Fibroblast of upper back skin (primary cell): ENCODE data around the gene CASP8AP2.
"Not testable (repeated sequence)": the region's sequence is repeated elsewhere in the genome, so short reads cannot be mapped to it uniquely, and the experiment has no call there.

ENCODE experiments used
- DNase-seq: peaks from one replicate; pipeline ENCODE4 v3.0.0-alpha.2; 2013

CASP8AP2 gene

GRCh38 chr6:89888871-89889270 is 59.2 kb downstream of the CASP8AP2 start:
- no peak for DNase-seq

DNA sequence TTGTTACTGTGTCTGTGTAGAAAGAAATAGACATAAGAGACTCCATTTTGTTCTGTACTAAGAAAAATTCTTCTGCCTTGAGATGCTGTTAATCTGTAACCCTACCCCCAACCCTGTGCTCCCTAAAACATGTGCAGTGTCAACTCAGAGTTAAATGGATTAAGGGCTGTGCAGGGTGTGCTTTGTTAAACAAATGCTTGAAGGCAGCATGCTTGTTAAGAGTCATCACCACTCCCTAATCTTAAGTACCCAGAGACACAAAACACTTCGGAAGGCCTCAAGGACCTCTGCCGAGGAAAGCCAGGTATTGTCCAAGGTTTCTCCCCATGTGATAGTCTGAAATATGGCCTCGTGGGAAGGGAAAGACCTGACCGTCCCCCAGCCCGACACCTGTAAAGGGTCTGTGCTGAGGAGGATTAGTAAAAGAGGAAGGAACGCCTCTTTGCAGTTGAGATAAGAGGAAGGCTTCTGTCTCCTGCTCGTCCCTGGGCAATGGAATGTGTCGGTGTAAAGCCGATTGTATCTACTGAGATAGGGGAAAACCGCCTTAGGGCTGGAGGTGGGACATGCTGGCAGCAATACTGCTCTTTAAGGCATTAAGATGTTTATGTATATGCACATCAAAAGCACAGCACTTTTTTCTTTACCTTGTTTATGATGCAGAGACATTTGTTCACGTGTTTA is 61.3 kb downstream of the CASP8AP2 start:
- not testable (repeated sequence) for DNase-seq

- not testable (repeated sequence) for DNase-seq
Observed at GRCh38 chr6:89892577-89892976, 62.9 kb downstream of the CASP8AP2 start.

GRCh38 chr6:89894169-89894568 is 64.5 kb downstream of the CASP8AP2 start, which contains the start of gene GJA10:
GJA10 (plus strand) TSS chr6:89894469; CDS start chr6:89894469, 0 bp downstream.
- no peak for DNase-seq

- peak; percentile 61 for DNase-seq
Observed at GRCh38 chr6:89895276-89895874, 65.7 kb downstream of the CASP8AP2 start.

- not testable (repeated sequence) for DNase-seq
Observed at GRCh38 chr6:89910001-89910901, 80.6 kb downstream of the CASP8AP2 start.

DNA sequence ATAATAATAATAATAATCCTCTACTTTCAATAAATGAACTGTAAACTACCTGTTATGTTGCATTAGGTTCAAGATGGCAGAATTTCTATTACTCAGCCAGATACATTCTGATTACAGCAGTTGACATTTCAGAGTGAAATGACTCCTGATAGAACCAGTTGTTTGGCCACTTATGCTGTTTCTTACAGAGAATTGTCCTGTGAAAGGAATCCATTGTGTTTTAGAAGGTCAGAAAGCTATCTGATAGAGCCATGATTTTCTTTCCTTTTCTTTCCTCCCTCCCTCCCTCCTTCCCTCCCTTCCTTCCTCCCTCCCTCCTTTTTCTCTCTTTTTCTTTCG is 81.2 kb downstream of the CASP8AP2 start:
- DNase-seq = no peak

- DNase-seq = no peak
Observed at GRCh38 chr6:89916136-89916920, 86.6 kb downstream of the CASP8AP2 start.

DNA sequence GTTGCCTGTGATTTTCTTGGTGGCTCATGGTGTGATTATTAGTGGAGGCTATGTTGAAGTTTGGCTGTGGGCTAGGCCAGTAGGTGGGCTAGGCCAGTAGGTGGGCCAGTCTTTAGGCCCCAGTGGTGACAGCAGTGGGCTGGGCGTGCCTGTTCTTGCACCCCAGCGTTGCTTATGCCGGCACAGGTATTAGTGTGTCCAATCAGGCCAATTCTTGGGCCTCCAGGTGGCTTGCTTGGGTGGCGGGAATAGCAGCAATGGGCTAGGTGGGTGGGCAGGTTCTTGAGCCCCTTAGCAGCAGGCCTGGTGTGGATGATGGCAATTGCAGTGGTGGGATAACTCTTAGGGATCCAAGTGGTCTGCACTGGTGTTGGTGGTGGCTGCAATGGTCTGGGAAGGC is 87.5 kb downstream of the CASP8AP2 start:
- no peak for DNase-seq

DNA sequence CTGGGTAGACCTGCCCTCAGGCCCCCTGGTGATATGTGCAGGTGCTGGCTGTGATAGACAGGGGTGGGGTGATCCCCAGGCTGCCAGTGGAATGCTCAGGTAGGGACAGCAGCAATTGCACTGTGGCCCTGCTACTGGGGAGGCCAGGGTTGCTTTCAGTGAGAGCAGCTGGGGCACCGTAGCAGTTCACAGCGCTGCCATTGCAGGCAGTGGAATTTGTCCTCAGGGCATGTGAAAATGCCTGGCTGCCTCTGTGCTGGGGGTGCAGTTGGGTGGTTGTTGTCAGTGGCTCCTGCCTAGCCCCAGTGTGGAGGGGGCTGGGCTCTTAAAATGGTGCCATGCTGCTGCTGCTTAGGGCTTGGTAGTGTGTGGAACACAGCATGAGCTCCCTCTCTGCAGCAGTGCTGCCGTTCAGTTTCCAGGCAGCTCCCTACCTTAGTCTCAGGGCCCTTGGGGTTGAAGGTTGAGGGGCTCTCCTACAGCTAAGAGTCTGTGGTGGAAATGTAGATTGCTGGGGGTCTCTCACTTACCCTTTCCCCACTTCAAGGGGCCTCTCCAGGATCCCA is 88.2 kb downstream of the CASP8AP2 start:
- no peak for DNase-seq
